Measurements from ENCODE around the gene TAS2R14. TPM values are rescaled to one million over a fixed set of nuclear protein-coding genes. Genes with fewer than 3 reads are reported as not detected.

TAS2R14 gene
- total RNA-seq, 4 donors from 2014 or later, result 1.5 to 5.1 (median 3.8) TPM; not detected in 1

GRCh38 chr12:10968765-10969456, 29.8 kb upstream of the TAS2R14 start:
- H3K36me3 ChIP-seq, result no peaks in the 10 kb centered on the region
- no peaks in the 10 kb centered on the region for H3K27me3 ChIP-seq
- TF ChIP-seq POLR2A (IDR thresholded peaks at IDR 0.05), result no peak
- no peak for TF ChIP-seq EP300 (IDR thresholded peaks at IDR 0.05; ENCODE audit: low read depth)
- TF ChIP-seq CTCF (IDR thresholded peaks at IDR 0.05), result no peak
- TF ChIP-seq POLR2AphosphoS5 (IDR thresholded peaks at IDR 0.05), result no peak
- no peak overlapping the region for H3K4me3 ChIP-seq
- WGBS, 2 donors (ENCODE audit: low coverage in 1 of 2), result 88 to 100% methylated on average over 1 to 15 of the region's 15 CpGs
- H3K9me3 ChIP-seq, result no peaks in the 10 kb centered on the region
- DNase-seq, result no peak
- no peak overlapping the region for H3K27ac ChIP-seq
- intact Hi-C loops (cut with DNase I; ENCODE audit: low total_unique reads), result no loop called here
- in situ Hi-C loops (cut with MboI; ENCODE audit: low pct_ligation_motif_present in 1 of 4, low pct_unique_long_range_greater_than_20kb in 1 of 4, low sequenced_read_pairs in 3 of 4), result no loop called here
- no peaks in the 10 kb centered on the region for H3K4me1 ChIP-seq

GRCh38 chr12:10967409-10967808, 28.3 kb upstream of the TAS2R14 start:
- Histone ChIP-seq H3K9me3 (no peaks in the 10 kb centered on the region), H3K4me3 (no peak overlapping the region), H3K27me3 (no peaks in the 10 kb centered on the region), H3K36me3 (no peaks in the 10 kb centered on the region), H3K4me1 (no peaks in the 10 kb centered on the region), H3K27ac (no peak overlapping the region)
- no peak for DNase-seq
- intact Hi-C loops (cut with DNase I; ENCODE audit: low total_unique reads) (no loop called here), in situ Hi-C loops (cut with MboI; ENCODE audit: low pct_ligation_motif_present in 1 of 4, low pct_unique_long_range_greater_than_20kb in 1 of 4, low sequenced_read_pairs in 3 of 4) (no loop called here)
- no peak for TF ChIP-seq CTCF (IDR thresholded peaks at IDR 0.05)
- TF ChIP-seq POLR2AphosphoS5 (IDR thresholded peaks at IDR 0.05), result no peak
- TF ChIP-seq POLR2A (IDR thresholded peaks at IDR 0.05), result no peak
- TF ChIP-seq EP300 (IDR thresholded peaks at IDR 0.05; ENCODE audit: low read depth), result no peak
- WGBS, 2 donors (ENCODE audit: low coverage in 1 of 2), result 71 to 72% methylated on average over 2 of the region's 2 CpGs

- H3K4me1 ChIP-seq, result no peaks in the 10 kb centered on the region
- H3K27ac ChIP-seq, result no peak overlapping the region
- no peaks in the 10 kb centered on the region for H3K27me3 ChIP-seq
- no peaks in the 10 kb centered on the region for H3K36me3 ChIP-seq
- in situ Hi-C loops (cut with MboI; ENCODE audit: low pct_ligation_motif_present in 1 of 4, low pct_unique_long_range_greater_than_20kb in 1 of 4, low sequenced_read_pairs in 3 of 4) (no loop called here), intact Hi-C loops (cut with DNase I; ENCODE audit: low total_unique reads) (no loop called here)
- H3K4me3 ChIP-seq, result no peak overlapping the region
- DNase-seq, result no peak
- H3K9me3 ChIP-seq, result no peaks in the 10 kb centered on the region
- no peak for TF ChIP-seq POLR2AphosphoS5 (IDR thresholded peaks at IDR 0.05)
- TF ChIP-seq POLR2A (IDR thresholded peaks at IDR 0.05), result no peak
- no peak for TF ChIP-seq EP300 (IDR thresholded peaks at IDR 0.05; ENCODE audit: low read depth)
These were observed 27.3 kb upstream of the TAS2R14 start for GRCh38 chr12:10966314-10966713.

- whole genome bisulfite sequencing, 2 donors (ENCODE audit: low coverage in 1 of 2), result 93 to 95% methylated on average over 1 of the region's 1 CpG
- no peaks in the 10 kb centered on the region for H3K4me1 ChIP-seq
- in situ Hi-C loops (cut with MboI; ENCODE audit: low pct_ligation_motif_present in 1 of 4, low pct_unique_long_range_greater_than_20kb in 1 of 4, low sequenced_read_pairs in 3 of 4), result no loop called here
These were observed 26.4 kb upstream of the TAS2R14 start for GRCh38 chr12:10965476-10965875.

More at GRCh38 chr12:10965476-10965875, 26.4 kb upstream of the TAS2R14 start:
- Histone ChIP-seq H3K27ac (no peak overlapping the region), H3K36me3 (no peaks in the 10 kb centered on the region), H3K9me3 (no peaks in the 10 kb centered on the region), H3K27me3 (no peaks in the 10 kb centered on the region), H3K4me3 (no peak overlapping the region)
- DNase-seq, result no peak
- TF ChIP-seq CTCF (IDR thresholded peaks at IDR 0.05) (no peak), POLR2A (IDR thresholded peaks at IDR 0.05) (no peak), POLR2AphosphoS5 (IDR thresholded peaks at IDR 0.05) (no peak), EP300 (IDR thresholded peaks at IDR 0.05; ENCODE audit: low read depth) (no peak)
- intact Hi-C loops (cut with DNase I; ENCODE audit: low total_unique reads), result no loop called here

Measured in transverse colon (tissue), 4 donors.